Measurements from ENCODE around the gene USE1. TPM values are rescaled to one million over a fixed set of nuclear protein-coding genes. Genes with fewer than 3 reads are reported as not detected.

The USE1 gene
- total RNA-seq, 1 donor, result 25.7 TPM

DNA sequence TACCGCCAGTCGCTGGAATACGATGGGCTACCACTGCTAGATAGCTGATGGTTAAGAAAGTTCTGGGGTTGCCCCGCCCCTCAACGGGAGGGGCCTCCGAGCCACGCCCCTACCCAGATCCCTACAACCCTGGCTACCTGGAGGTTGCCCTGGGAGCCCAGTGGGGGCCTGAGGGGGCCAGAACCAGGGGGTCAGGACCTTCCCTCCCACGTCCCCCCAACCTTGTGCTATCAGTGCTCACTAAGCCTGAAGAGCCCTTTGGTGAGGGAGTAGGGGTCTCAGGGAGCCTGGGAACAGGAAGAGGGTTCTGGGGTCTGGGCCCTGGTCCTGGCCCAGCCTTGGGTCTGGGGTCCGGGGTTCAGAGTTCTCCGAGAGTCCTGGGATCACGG, 19.7 kb downstream of the USE1 start:
- Histone ChIP-seq H3K27me3 (ENCODE audit: insufficient read depth, low read length) (no peaks in the 10 kb centered on the region), H3K27ac (ENCODE audit: low read depth, low read length) (no peak overlapping the region), H3K36me3 (ENCODE audit: insufficient read depth, low read length) (peaks cover 20% of the 10 kb centered on the region), H3K4me1 (ENCODE audit: insufficient read depth, low read length) (peaks cover 7% of the 10 kb centered on the region), H3K79me2 (ENCODE audit: insufficient read depth, low read length) (peaks cover 11% of the 10 kb centered on the region), H2AFZ (ENCODE audit: low read length) (no peak overlapping the region), H3K4me3 (ENCODE audit: insufficient read depth, low read length) (peak overlapping the region; percentile 71), H4K20me1 (ENCODE audit: insufficient read depth, low read length) (peaks cover 11% of the 10 kb centered on the region), H3K9me3 (ENCODE audit: low read depth, low read length) (no peaks in the 10 kb centered on the region), H3K4me2 (ENCODE audit: insufficient read depth, low read length) (peak overlapping the region; percentile 77)
- DNase-seq (ENCODE audit: insufficient read length, low spot score, missing footprints), result peak; percentile 90
- no peak for TF ChIP-seq CTCF (IDR thresholded peaks at IDR 0.05; ENCODE audit: extremely low read depth, low read depth, low read length)

DNA sequence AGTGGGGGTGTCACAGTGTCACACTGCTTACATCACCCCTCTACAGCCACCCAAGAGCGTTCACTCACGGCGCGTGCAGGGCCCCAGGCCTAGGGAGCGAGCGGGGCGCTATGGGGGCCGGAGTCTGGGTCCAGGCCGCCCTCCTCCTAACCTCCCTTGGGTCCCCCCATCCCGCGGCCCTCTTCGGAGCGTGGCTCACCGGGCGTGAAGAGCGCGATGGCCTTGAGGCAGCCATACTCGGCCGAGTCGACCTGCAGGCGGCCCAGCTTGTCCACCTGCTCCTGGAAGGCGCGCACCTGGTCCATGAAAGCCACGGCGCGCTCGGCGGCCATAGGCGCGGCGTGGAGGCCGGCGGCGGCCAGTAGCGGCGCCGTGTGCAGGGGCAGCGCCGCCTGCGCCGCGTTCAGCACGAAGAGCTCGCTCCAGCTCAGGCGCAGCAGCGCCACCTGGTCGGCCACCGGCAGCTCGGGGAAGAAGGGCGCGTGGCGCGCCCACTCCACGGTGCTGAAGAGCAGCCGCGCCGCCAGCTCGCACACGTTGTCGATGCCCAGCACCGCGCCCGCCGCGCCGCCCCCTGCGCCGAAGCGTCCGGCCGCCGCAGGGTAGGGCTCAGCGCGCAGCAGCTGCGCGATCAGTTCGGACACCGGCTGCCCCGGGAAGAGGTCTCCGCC, 20.3 kb downstream of the USE1 start:
- peak; percentile 97 for DNase-seq (ENCODE audit: insufficient read length, low spot score, missing footprints)
- peak; percentile 34 for TF ChIP-seq CTCF (IDR thresholded peaks at IDR 0.05; ENCODE audit: extremely low read depth, low read depth, low read length)
- Histone ChIP-seq H2AFZ (ENCODE audit: low read length) (peak overlapping the region; percentile 51), H4K20me1 (ENCODE audit: insufficient read depth, low read length) (peaks cover 11% of the 10 kb centered on the region), H3K36me3 (ENCODE audit: insufficient read depth, low read length) (peaks cover 20% of the 10 kb centered on the region), H3K4me1 (ENCODE audit: insufficient read depth, low read length) (peaks cover 7% of the 10 kb centered on the region), H3K27me3 (ENCODE audit: insufficient read depth, low read length) (no peaks in the 10 kb centered on the region), H3K4me2 (ENCODE audit: insufficient read depth, low read length) (peak overlapping the region; percentile 77), H3K79me2 (ENCODE audit: insufficient read depth, low read length) (peaks cover 14% of the 10 kb centered on the region), H3K27ac (ENCODE audit: low read depth, low read length) (no peak overlapping the region), H3K4me3 (ENCODE audit: insufficient read depth, low read length) (peak overlapping the region; percentile 71), H3K9me3 (ENCODE audit: low read depth, low read length) (no peaks in the 10 kb centered on the region)

GRCh38 chr19:17235971-17236777, 21.0 kb downstream of the USE1 start:
- peaks cover 21% of the 10 kb centered on the region for H3K79me2 ChIP-seq (ENCODE audit: insufficient read depth, low read length)
- H3K4me3 ChIP-seq (ENCODE audit: insufficient read depth, low read length), result peak overlapping the region; percentile 71
- H3K36me3 ChIP-seq (ENCODE audit: insufficient read depth, low read length), result peaks cover 22% of the 10 kb centered on the region
- H3K27me3 ChIP-seq (ENCODE audit: insufficient read depth, low read length), result no peaks in the 10 kb centered on the region
- peaks cover 18% of the 10 kb centered on the region for H4K20me1 ChIP-seq (ENCODE audit: insufficient read depth, low read length)
- H3K27ac ChIP-seq (ENCODE audit: low read depth, low read length), result no peak overlapping the region
- no peak for TF ChIP-seq CTCF (IDR thresholded peaks at IDR 0.05; ENCODE audit: extremely low read depth, low read depth, low read length)
- H2AFZ ChIP-seq (ENCODE audit: low read length), result no peak overlapping the region
- peaks cover 7% of the 10 kb centered on the region for H3K4me1 ChIP-seq (ENCODE audit: insufficient read depth, low read length)
- peak overlapping the region; percentile 77 for H3K4me2 ChIP-seq (ENCODE audit: insufficient read depth, low read length)
- DNase-seq (ENCODE audit: insufficient read length, low spot score, missing footprints), result peak; percentile 77
- no peaks in the 10 kb centered on the region for H3K9me3 ChIP-seq (ENCODE audit: low read depth, low read length)

Measured in osteoblast (primary cell).